GM18870 (cell line): Measurements from ENCODE around the gene PARP1.

Experiments used
- ATAC-seq: cut with Tn5 transposase; IDR thresholded peaks from one replicate; pipeline ENCODE4 v1.9.1; 2021; ENCODE audit warnings: moderate library complexity; ENCODE audit not compliant: unreplicated experiment

Gene PARP1

DNA sequence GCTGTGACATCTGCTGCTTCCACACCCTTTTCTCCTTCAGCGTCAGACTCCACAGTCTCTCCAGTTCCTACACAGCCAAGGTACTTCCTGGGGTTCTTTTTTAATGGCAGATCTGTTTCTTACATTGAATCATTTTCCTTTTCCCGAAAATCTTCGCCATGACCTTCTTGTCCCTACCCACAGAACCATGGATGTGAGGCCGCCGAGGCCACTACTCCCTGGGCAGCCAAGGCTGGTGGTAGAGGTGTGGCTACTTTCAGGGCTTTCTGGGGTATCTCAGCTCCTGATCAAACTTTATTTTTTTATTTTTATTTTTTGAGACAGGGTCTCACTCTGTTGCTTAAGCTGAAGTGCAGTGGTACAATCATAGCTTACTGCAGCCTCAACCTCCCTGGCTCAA is 89.4 kb downstream of the PARP1 start:
- ATAC-seq, result no peak

GRCh38 chr1:226314055-226314454 is 93.8 kb downstream of the PARP1 start:
- ATAC-seq, result no peak

GRCh38 chr1:226312065-226312464 is 95.8 kb downstream of the PARP1 start:
- no peak for ATAC-seq

- ATAC-seq, result no peak
Measured at GRCh38 chr1:226311376-226311775, 96.5 kb downstream of the PARP1 start.
